H1 (cell line): ENCODE data around the gene NFKB1. TPM values are rescaled to one million over a fixed set of nuclear protein-coding genes. Genes with fewer than 3 reads are reported as not detected.

Experiments used
- CTCF ChIA-PET: fragments of 300-600 bp; sonication (Branson Sonifier 250); formaldehyde crosslinking; loops from one replicate; lab custom pipeline; 2021; ENCODE audit not compliant: partially characterized antibody; lab: Charles Lee
- POLR2A ChIA-PET: fragments of 300-600 bp; sonication (Branson Sonifier 250); formaldehyde crosslinking; loops from one replicate; lab custom pipeline; 2021; ENCODE audit warnings: inconsistent platforms; ENCODE audit not compliant: partially characterized antibody; lab: Charles Lee
- DNase-seq, 2 experiments: peaks; one replicate each; pipeline versions ENCODE4 v3.0.0 to v3.0.0-alpha.2; 2010 to 2022; ENCODE audit warnings: low spot score in 2 of 2, low read depth in 1 of 2, mixed read lengths in 1 of 2
- FAIRE-seq: peaks from 2 replicates; lab custom pipeline; 2011; peaks lifted over from hg19 to GRCh38; lab: Jason Lieb, UNC
- H2AFZ ChIP-seq: 2 replicates; pipeline ENCODE4 v1.8.1; 2012; ENCODE audit warnings: low read length, inconsistent platforms
- H2AK5ac ChIP-seq: 2 replicates; pipeline ENCODE4 v1.6.1; 2013; ENCODE audit warnings: low read depth, low read length
- H2BK120ac ChIP-seq: replicated peaks from 2 replicates; pipeline ENCODE3; 2013; ENCODE audit warnings: low read depth, low read length, inconsistent platforms
- H2BK12ac ChIP-seq: 2 replicates; pipeline ENCODE4 v1.6.1; 2013; ENCODE audit warnings: low read depth, low read length
- H2BK15ac ChIP-seq: 2 replicates; pipeline ENCODE4 v1.6.1; 2013; ENCODE audit warnings: low read length
- H2BK20ac ChIP-seq: 2 replicates; pipeline ENCODE4 v1.6.1; 2013; ENCODE audit warnings: low read length
- H2BK5ac ChIP-seq: 2 replicates; pipeline ENCODE4 v1.6.1; 2013; ENCODE audit warnings: low read depth, low read length
- H3K14ac ChIP-seq: 2 replicates; pipeline ENCODE4 v1.6.1; 2013; ENCODE audit warnings: inconsistent platforms; ENCODE audit not compliant: insufficient read length
- H3K18ac ChIP-seq: 2 replicates; pipeline ENCODE4 v1.6.1; 2013; ENCODE audit warnings: low read length; ENCODE audit errors: extremely low read depth
- H3K23ac ChIP-seq: 2 replicates; pipeline ENCODE4 v1.6.1; 2013; ENCODE audit warnings: inconsistent platforms; ENCODE audit not compliant: insufficient read length
- H3K23me2 ChIP-seq: 2 replicates; pipeline ENCODE4 v1.6.1; 2013; ENCODE audit warnings: low read depth, low read length
- H3K27ac ChIP-seq: 2 replicates; pipeline ENCODE4 v1.6.1; 2011; ENCODE audit warnings: low read depth, low read length, inconsistent platforms
- H3K27me3 ChIP-seq, 4 experiments: replicated peaks in 1 of 4; 1 replicate in 1 of 4; 2 replicates in 3 of 4; pipeline versions ENCODE4 v1.6.1 to v1.8.1; 2011 to 2013; ENCODE audit warnings: low read length in 3 of 4, mild to moderate bottlenecking in 3 of 4, inconsistent platforms in 2 of 4, mixed read lengths in 2 of 4, moderate library complexity in 1 of 4; ENCODE audit not compliant: control insufficient read depth in 3 of 4, insufficient read depth in 3 of 4; ENCODE audit errors: extremely low read depth in 1 of 4
- H3K36me3 ChIP-seq, 4 experiments: 2 replicates each; pipeline versions ENCODE4 v1.6.1 to v1.8.1; 2011 to 2013; ENCODE audit warnings: mild to moderate bottlenecking in 4 of 4, low read length in 3 of 4, moderate library complexity in 2 of 4, control low read depth in 1 of 4, inconsistent platforms in 1 of 4; ENCODE audit not compliant: insufficient read depth in 4 of 4, control insufficient read depth in 2 of 4
- H3K4ac ChIP-seq: replicated peaks from 2 replicates; pipeline ENCODE3; 2013; ENCODE audit warnings: low read length, low read depth, mixed read lengths, inconsistent platforms; ENCODE audit not compliant: insufficient read length
- H3K4me1 ChIP-seq, 4 experiments: replicated peaks in 1 of 4; 1 replicate in 1 of 4; 2 replicates in 3 of 4; pipeline versions ENCODE4 v1.6.1 to v1.8.1; 2011 to 2013; ENCODE audit warnings: low read length in 3 of 4, inconsistent platforms in 2 of 4, mixed read lengths in 1 of 4; ENCODE audit not compliant: insufficient read depth in 4 of 4, control insufficient read depth in 3 of 4
- H3K4me2 ChIP-seq, 2 experiments: 2 replicates each; pipeline versions ENCODE4 v1.6.1 to v1.8.1; 2011 to 2013; ENCODE audit warnings: low read depth in 2 of 2, low read length in 2 of 2, control low read depth in 1 of 2, inconsistent platforms in 1 of 2, mild to moderate bottlenecking in 1 of 2; ENCODE audit not compliant: insufficient read depth in 1 of 2
- H3K4me3 ChIP-seq, 4 experiments: fragments of 200-600, 300-600 bp in 1 of 4; sonication (generic), shearing (Covaris generic), sonication (Bioruptor Twin) in 1 of 4; 2 replicates each; pipeline versions ENCODE4 v1.5.1 to v1.8.1; 2011 to 2016; ENCODE audit warnings: low read length in 4 of 4, low read depth in 3 of 4, control low read depth in 2 of 4, inconsistent platforms in 2 of 4, mild to moderate bottlenecking in 2 of 4, mixed read lengths in 1 of 4, moderate library complexity in 1 of 4; ENCODE audit not compliant: insufficient read depth in 2 of 4; ENCODE audit errors: extremely low read depth in 1 of 4
- H3K56ac ChIP-seq: replicated peaks from 2 replicates; pipeline ENCODE3; 2013; ENCODE audit warnings: low read depth, mild to moderate bottlenecking, mixed read lengths, low read length, inconsistent platforms; ENCODE audit not compliant: insufficient read length
- H3K79me1 ChIP-seq: 2 replicates; pipeline ENCODE4 v1.6.1; 2013; ENCODE audit warnings: low read depth, low read length, control low read depth
- H3K79me2 ChIP-seq, 2 experiments: 2 replicates each; pipeline versions ENCODE4 v1.6.1 to v1.8.1; 2012 to 2013; ENCODE audit warnings: low read length in 2 of 2, mild to moderate bottlenecking in 2 of 2, inconsistent platforms in 1 of 2; ENCODE audit not compliant: insufficient read depth in 2 of 2, control insufficient read depth in 1 of 2
- H3K9ac ChIP-seq, 4 experiments: replicated peaks in 1 of 4; 1 replicate in 1 of 4; 2 replicates in 3 of 4; pipeline versions ENCODE4 v1.6.1 to v1.8.1; 2011 to 2013; ENCODE audit warnings: low read depth in 3 of 4, low read length in 3 of 4, control low read depth in 2 of 4, mild to moderate bottlenecking in 2 of 4, moderate library complexity in 2 of 4, inconsistent platforms in 1 of 4; ENCODE audit errors: extremely low read depth in 1 of 4
- H3K9me3 ChIP-seq, 2 experiments: 2 replicates each; pipeline versions ENCODE4 v1.6.1 to v1.8.1; 2012 to 2013; ENCODE audit warnings: mild to moderate bottlenecking in 2 of 2, moderate library complexity in 2 of 2, control low read depth in 1 of 2, inconsistent platforms in 1 of 2, low read depth in 1 of 2, low read length in 1 of 2, mixed read lengths in 1 of 2; ENCODE audit not compliant: insufficient read depth in 2 of 2
- H4K20me1 ChIP-seq, 2 experiments: replicated peaks in 1 of 2; 2 replicates each; pipeline versions ENCODE3 to v1.8.1; 2011 to 2013; ENCODE audit warnings: inconsistent platforms in 2 of 2, low read length in 2 of 2, mild to moderate bottlenecking in 1 of 2; ENCODE audit not compliant: insufficient read depth in 2 of 2, control insufficient read depth in 1 of 2
- H4K5ac ChIP-seq: 2 replicates; pipeline ENCODE4 v1.6.1; 2013; ENCODE audit warnings: low read length, low read depth, mixed read lengths, inconsistent platforms; ENCODE audit not compliant: insufficient read length
- H4K8ac ChIP-seq: 2 replicates; pipeline ENCODE4 v1.8.0; 2013; ENCODE audit warnings: mild to moderate bottlenecking, moderate library complexity, low read length, inconsistent platforms; ENCODE audit not compliant: insufficient read depth; ENCODE audit errors: extremely low read depth
- H4K91ac ChIP-seq: replicated peaks from 2 replicates; pipeline ENCODE3; 2013; ENCODE audit warnings: low read length, mixed read lengths, inconsistent platforms; ENCODE audit not compliant: insufficient read length
- BCL11A ChIP-seq, 2 experiments: IDR thresholded peaks; one replicate each; pipeline ENCODE4 v1.6.1; 2011; ENCODE audit warnings: low read depth in 2 of 2, low read length in 2 of 2, mild to moderate bottlenecking in 2 of 2
- CHD1 ChIP-seq: IDR thresholded peaks from 2 replicates; pipeline ENCODE4 v1.6.1; 2012; ENCODE audit warnings: low read depth, low read length, improper control_type of control experiment
- E2F6 ChIP-seq: IDR thresholded peaks from 2 replicates; pipeline ENCODE4 v1.6.1; 2012; ENCODE audit warnings: inconsistent platforms
- FOSL1 ChIP-seq: IDR thresholded peaks from 2 replicates; pipeline ENCODE4 v1.6.1; 2011; ENCODE audit warnings: mild to moderate bottlenecking, low read depth, low read length, moderate library complexity; ENCODE audit not compliant: insufficient read depth
- GTF2F1 ChIP-seq: IDR thresholded peaks from 2 replicates; pipeline ENCODE4 v1.6.1; 2012; ENCODE audit warnings: low read depth, low read length, improper control_type of control experiment, borderline replicate concordance
- KDM4A ChIP-seq: IDR thresholded peaks from one replicate; pipeline ENCODE4 v1.7.1; 2012; ENCODE audit warnings: low read depth, mild to moderate bottlenecking, moderate library complexity, low read length, inconsistent platforms; ENCODE audit not compliant: severe bottlenecking
- NANOG ChIP-seq: IDR thresholded peaks from 2 replicates; pipeline ENCODE4 v1.6.1; 2011; ENCODE audit warnings: low read length, low read depth, mild to moderate bottlenecking, inconsistent platforms; ENCODE audit not compliant: insufficient read depth, poor library complexity, severe bottlenecking
- NRF1 ChIP-seq: IDR thresholded peaks from 2 replicates; pipeline ENCODE4 v1.6.1; 2011; ENCODE audit warnings: mild to moderate bottlenecking, low read depth, low read length, improper control_type of control experiment
- POU5F1 ChIP-seq: IDR thresholded peaks from 2 replicates; pipeline ENCODE4 v1.6.1; 2011; ENCODE audit warnings: low read depth, mild to moderate bottlenecking, low read length, moderate library complexity
- SIN3A ChIP-seq, 2 experiments: IDR thresholded peaks in 1 of 2; conservative IDR thresholded peaks in 1 of 2; 2 replicates each; pipeline ENCODE4 v1.6.1; 2011 to 2012; ENCODE audit warnings: low read length in 2 of 2, improper control_type of control experiment in 1 of 2, low read depth in 1 of 2, mild to moderate bottlenecking in 1 of 2
- SIRT6 ChIP-seq: IDR thresholded peaks from one replicate; pipeline ENCODE4 v1.7.1; 2012; ENCODE audit warnings: low read length, inconsistent platforms
- USF2 ChIP-seq: IDR thresholded peaks from 2 replicates; pipeline ENCODE4 v1.6.1; 2011; ENCODE audit warnings: low read length, improper control_type of control experiment
- WGBS, 2 experiments: shearing (Covaris generic) in 1 of 2; methylation state at CpG; one replicate each; pipeline versions ENCODE4 v1.1.6 to v1.1.7; 2013 to 2015; ENCODE audit warnings: low lambda C conversion rate in 2 of 2, mixed read lengths in 2 of 2, inconsistent platforms in 1 of 2, low coverage in 1 of 2, missing lambda C conversion rate in 1 of 2; ENCODE audit not compliant: insufficient replicate concordance in 2 of 2, insufficient coverage in 1 of 2, insufficient read length in 1 of 2; ENCODE audit errors: extremely low coverage in 1 of 2, missing lambda C conversion rate in 1 of 2; 5-methylcytosine and 5-hydroxymethylcytosine counted together
- polyA plus RNA-seq, 7 experiments: library from polyadenylated mRNA; depleted of rRNA in 3 of 7; stranded (reverse) in 5 of 7; unstranded in 2 of 7; fragments of >200 nt in 5 of 7; fragments of 200-250 nt in 2 of 7; gene quantifications; 1 replicate in 5 of 7; 2 replicates in 1 of 7; 4 replicates in 1 of 7; pipeline versions ENCODE4 v1.2.1 to v1.2.3, GENCODE V29; 2011 to 2013; ENCODE audit warnings: missing spikeins in 2 of 7, mixed read lengths in 2 of 7
- total RNA-seq: library from RNA; stranded (reverse); fragmentation: NEBNext Ultra II Directional; extraction: Animal tissue kit (Norgen Biotek cat#: 25700); gene quantifications from 2 replicates; pipeline ENCODE4 v1.2.1, GENCODE V29; 2021

The NFKB1 gene
- total and polyA plus RNA-seq, 2 of the 8 experiments (the other 6 are each of a cell fraction or from before 2014, with no cell fraction given): 2.9 to 6.8 TPM

GRCh38 chr4:102593147-102593546 is 92.0 kb downstream of the NFKB1 start:
- Histone ChIP-seq H3K23me2 (no peaks in the 10 kb centered on the region), H3K27me3 (no peaks in the 10 kb centered on the region), H3K79me1 (no peaks in the 10 kb centered on the region), H3K4me2 (no peak overlapping the region), H2BK5ac (no peak overlapping the region), H3K79me2 (no peaks in the 10 kb centered on the region), H3K9ac (no peak overlapping the region), H2AK5ac (no peak overlapping the region), H2BK12ac (no peak overlapping the region), H2BK15ac (no peak overlapping the region), H3K9me3 (no peaks in the 10 kb centered on the region), H2BK120ac (no peak overlapping the region), H3K18ac (no peak overlapping the region), H3K56ac (no peak overlapping the region), H3K4me1 (no peaks in the 10 kb centered on the region), H4K91ac (no peak overlapping the region), H2BK20ac (no peak overlapping the region), H3K36me3 (no peaks in the 10 kb centered on the region), H3K23ac (no peak overlapping the region), H3K14ac (no peak overlapping the region), H2AFZ (no peak overlapping the region), H4K20me1 (peaks cover 0 to 2% of the 10 kb centered on the region in 2 experiments), H4K5ac (no peak overlapping the region), H3K4ac (no peak overlapping the region), H4K8ac (no peak overlapping the region), H3K4me3 (no peak overlapping the region), H3K27ac (no peak overlapping the region)
- CTCF ChIA-PET: interaction anchor here (0.8 to 1.6 kb wide), 3 partner anchors 11 to 18 kb away, joined by 3 to 4 read pairs (median 3); no protein-coding TSS in a partner anchor
- 94% methylated on average over 7 of the region's 7 CpGs; no CpG with 5 or more reads in 1 of the 2 experiments for WGBS, 2 experiments
- no peak for FAIRE-seq
- POLR2A ChIA-PET: no interaction called here
- no peak for DNase-seq
- no peak for TF ChIP-seq USF2
- TF ChIP-seq FOSL1: no peak
- no peak for TF ChIP-seq GTF2F1
- TF ChIP-seq KDM4A: no peak
- TF ChIP-seq CHD1: no peak
- TF ChIP-seq E2F6: no peak
- TF ChIP-seq NANOG: no peak
- TF ChIP-seq POU5F1: no peak
- TF ChIP-seq SIN3A (conservative IDR thresholded peaks at IDR 0.05 in 1 of 2, IDR thresholded peaks at IDR 0.05 in 1 of 2; ENCODE audit: low read depth in 1 of 2, low read length in 2 of 2): no peak
- no peak for TF ChIP-seq SIRT6
- TF ChIP-seq BCL11A (IDR thresholded peaks at IDR 0.05; ENCODE audit: low read depth in 2 of 2, low read length in 2 of 2): no peak
- TF ChIP-seq NRF1: no peak
